AG04450 (cell line): ENCODE results near the gene SULF2. TPM values are rescaled to one million over a fixed set of nuclear protein-coding genes. Genes with fewer than 3 reads are reported as not detected.

Experiments
- CTCF ChIA-PET: fragments of 300-600, 350-600 bp; formaldehyde crosslinking; extraction: SDS; loops from one replicate; lab custom pipeline; 2022; ENCODE audit warnings: antibody characterized with exemption, inconsistent platforms; lab: Charles Lee
- POLR2A ChIA-PET: fragments of 350-600 bp; formaldehyde crosslinking; extraction: SDS; loops from one replicate; lab custom pipeline; 2021; ENCODE audit warnings: antibody characterized with exemption, inconsistent platforms; lab: Yijun Ruan, JAX
- DNase-seq: peaks from one replicate; pipeline ENCODE4 v3.0.0-alpha.2; 2011; ENCODE audit warnings: low read depth, low spot score
- H3K27ac ChIP-seq: one replicate; pipeline ENCODE4 v1.5.1; 2012; ENCODE audit warnings: low read depth, low read length, control low read depth
- H3K27me3 ChIP-seq: one replicate; pipeline ENCODE4 v1.6.0; 2012; ENCODE audit warnings: low read length; ENCODE audit not compliant: control insufficient read depth, insufficient read depth
- H3K4me3 ChIP-seq: 2 replicates; pipeline ENCODE4 v1.5.1; 2011; ENCODE audit warnings: mild to moderate bottlenecking, low read depth, low read length, control low read depth
- H3K9me3 ChIP-seq: 2 replicates; pipeline ENCODE4 v1.5.1; 2012; ENCODE audit warnings: low read length; ENCODE audit not compliant: control insufficient read depth, insufficient read depth
- CTCF ChIP-seq: IDR thresholded peaks from 2 replicates; pipeline ENCODE4 v1.5.1; 2011; ENCODE audit warnings: low read depth, low read length, control low read depth, inconsistent platforms
- polyA plus RNA-seq: library from polyadenylated mRNA; depleted of rRNA; stranded (reverse); fragments of >200 nt; gene quantifications from 2 replicates; pipeline ENCODE4 v1.2.3, GENCODE V29; 2011

Gene SULF2
- polyA plus RNA-seq, 1 experiment, result 0.73 TPM

GRCh38 chr20:47780720-47781389 is 4.4 kb downstream of the SULF2 start:
- POLR2A ChIA-PET, result no interaction called here
- CTCF ChIA-PET, result no interaction called here
- H3K9me3 ChIP-seq, result no peaks in the 10 kb centered on the region

GRCh38 chr20:47778398-47779354 is 6.6 kb downstream of the SULF2 start:
- no peak overlapping the region for H3K4me3 ChIP-seq
- ChIA-PET POLR2A (no interaction called here), CTCF (interaction anchor here (1.5 to 1.6 kb wide), 2 partner anchors 8 to 53 kb away, joined by 4 to 6 read pairs; no protein-coding TSS in a partner anchor)
- no peak for TF ChIP-seq CTCF
- no peaks in the 10 kb centered on the region for H3K9me3 ChIP-seq
- H3K27ac ChIP-seq, result no peak overlapping the region
- peaks cover 27% of the 10 kb centered on the region for H3K27me3 ChIP-seq
- no peak for DNase-seq

More at GRCh38 chr20:47780720-47781389, 4.4 kb downstream of the SULF2 start:
- DNase-seq, result no peak
- Histone ChIP-seq H3K4me3 (no peak overlapping the region), H3K27ac (no peak overlapping the region), H3K27me3 (peaks cover 32% of the 10 kb centered on the region)
- no peak for TF ChIP-seq CTCF

- Histone ChIP-seq H3K9me3 (no peaks in the 10 kb centered on the region; the same call in 1 of the 2 replicates), H3K4me3 (no peak overlapping the region), H3K27ac (no peak overlapping the region), H3K27me3 (peaks cover 16% of the 10 kb centered on the region)
- DNase-seq, result no peak
- ChIA-PET POLR2A (no interaction called here), CTCF (interaction anchor here (1.5 kb wide), 1 partner anchor 9 kb away, joined by 4 read pairs; no protein-coding TSS in a partner anchor)
- TF ChIP-seq CTCF, result no peak
Measured at GRCh38 chr20:47777220-47777619, 8.1 kb downstream of the SULF2 start.

GRCh38 chr20:47776639-47777038 is 8.6 kb downstream of the SULF2 start:
- H3K4me3 ChIP-seq, result no peak overlapping the region
- ChIA-PET POLR2A (no interaction called here), CTCF (no interaction called here)
- DNase-seq, result no peak
- H3K27ac ChIP-seq, result no peak overlapping the region
- no peaks in the 10 kb centered on the region; the same call in 1 of the 2 replicates for H3K9me3 ChIP-seq
- peaks cover 14% of the 10 kb centered on the region for H3K27me3 ChIP-seq
- TF ChIP-seq CTCF, result no peak
